GM19395 (cell line): ENCODE data around the gene GPX3.

Experiments used
- ATAC-seq: cut with Tn5 transposase; IDR thresholded peaks from one replicate; pipeline ENCODE4 v1.9.1; 2021; ENCODE audit warnings: mild to moderate bottlenecking, moderate library complexity; ENCODE audit not compliant: unreplicated experiment

The GPX3 gene

DNA sequence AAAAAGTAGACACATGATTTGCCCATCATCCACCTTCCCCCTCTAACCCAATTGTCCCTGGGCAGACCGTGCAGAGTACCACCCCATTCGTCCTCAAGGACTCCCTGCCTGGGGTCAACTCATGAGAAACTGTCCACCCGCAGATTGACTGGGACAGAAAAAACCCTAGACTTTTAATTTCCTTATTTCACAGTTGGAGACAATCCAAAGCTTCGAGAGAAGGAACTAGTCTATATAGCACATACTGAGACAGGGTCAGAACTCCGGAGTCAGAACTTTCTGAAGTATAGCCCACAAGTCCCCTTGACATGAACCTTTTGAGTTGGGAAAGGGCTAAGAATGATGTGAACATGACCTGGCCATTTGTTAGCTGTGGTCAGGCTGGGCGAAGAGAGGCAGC, 7.5 kb upstream of the GPX3 start:
- no peak for ATAC-seq

DNA sequence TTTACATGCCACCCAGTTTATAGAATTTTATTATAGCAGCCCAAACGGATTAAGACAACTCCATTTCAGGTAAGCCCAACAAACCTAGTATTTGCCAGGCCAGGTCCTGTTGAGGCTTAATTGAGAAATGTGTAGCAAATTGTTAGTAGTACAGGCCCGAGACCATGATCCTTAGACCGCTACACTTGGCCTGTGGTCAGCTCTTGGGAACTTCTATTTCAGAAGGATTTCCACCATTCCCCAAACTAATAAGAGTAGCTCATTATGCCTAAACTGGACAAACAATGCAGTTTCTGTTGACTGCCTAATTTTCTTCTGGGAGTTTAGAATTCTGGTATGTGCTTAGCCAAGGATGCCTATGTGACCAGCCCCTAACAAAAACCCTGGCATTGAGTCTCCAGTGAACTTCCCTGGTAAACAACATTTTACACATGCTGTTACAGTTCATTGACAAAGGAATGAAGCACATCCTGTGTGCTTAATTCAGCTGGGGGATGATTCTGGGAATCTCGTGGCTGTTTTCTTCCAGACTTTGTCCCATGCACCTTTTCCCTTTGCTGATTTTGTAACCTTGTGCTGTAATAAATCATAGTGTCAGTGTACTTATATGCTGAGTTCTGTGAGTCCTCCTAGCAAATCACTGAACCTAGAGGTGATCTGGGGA, 5.6 kb upstream of the GPX3 start:
- ATAC-seq: no peak

- ATAC-seq: no peak
These were observed 4.3 kb upstream of the GPX3 start for GRCh38 chr5:151015974-151016587.

DNA sequence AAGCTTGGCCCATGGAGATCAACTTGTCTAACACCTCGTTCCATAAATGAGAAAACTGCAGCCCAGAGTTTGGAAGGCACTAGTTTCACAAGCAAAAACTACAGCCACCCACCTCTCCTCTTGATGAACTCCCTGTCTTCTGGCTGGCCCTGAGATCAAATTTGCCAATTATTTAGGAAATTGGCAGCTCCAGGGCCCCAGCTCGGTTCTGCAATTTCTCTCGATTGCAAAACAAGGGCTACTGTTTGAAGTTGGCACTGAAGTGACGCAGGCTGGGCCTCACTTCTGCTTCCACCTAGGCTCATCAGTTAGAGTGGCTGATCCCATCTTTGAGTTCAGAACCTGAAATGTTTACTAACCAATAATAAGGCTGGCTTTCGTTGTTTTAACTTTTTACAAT, 3.7 kb upstream of the GPX3 start:
- no peak for ATAC-seq

GRCh38 chr5:151017897-151018296, 2.5 kb upstream of the GPX3 start:
- no peak for ATAC-seq

DNA sequence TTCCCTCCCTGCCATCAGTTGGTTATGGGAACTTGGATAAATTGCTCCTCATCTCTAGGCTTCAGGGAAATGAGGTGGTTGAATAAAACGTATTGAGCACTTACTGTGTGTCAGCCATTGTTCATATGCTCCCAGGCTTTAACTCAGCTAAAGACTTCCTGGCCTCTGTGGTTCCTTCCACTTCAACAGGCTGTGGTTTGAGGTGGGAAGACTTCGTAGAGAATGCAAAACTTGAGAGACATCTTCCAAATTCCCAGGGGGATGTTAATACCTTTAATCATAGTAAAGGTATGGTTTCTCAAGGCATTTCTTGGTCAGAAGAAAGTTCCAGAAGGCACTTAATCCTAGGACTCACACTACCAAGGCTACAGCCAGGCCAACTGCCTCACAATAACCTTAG, 1.5 kb upstream of the GPX3 start:
- ATAC-seq: no peak

DNA sequence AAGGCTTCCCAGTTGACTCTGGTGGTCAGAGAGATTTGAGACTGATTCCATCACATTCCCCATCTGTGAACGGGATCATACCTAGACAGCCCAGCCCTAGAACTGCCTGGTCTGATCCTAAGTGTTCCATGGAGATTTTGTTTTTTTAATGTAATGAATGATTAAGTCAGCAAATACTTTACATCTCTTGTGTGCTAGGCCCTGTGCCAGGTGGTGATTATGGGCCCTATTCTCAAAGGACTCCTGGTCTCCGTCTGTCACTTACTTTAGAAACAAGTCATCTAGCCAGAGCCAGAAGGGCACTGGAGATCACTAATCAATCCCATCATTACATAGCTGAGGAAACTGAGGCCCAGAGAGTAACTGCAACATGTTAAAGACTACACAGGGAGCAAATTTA, 1.1 kb upstream of the GPX3 start:
- ATAC-seq: no peak

- no peak for ATAC-seq
These were observed 1.4 kb downstream of the GPX3 start for GRCh38 chr5:151021746-151022145.

DNA sequence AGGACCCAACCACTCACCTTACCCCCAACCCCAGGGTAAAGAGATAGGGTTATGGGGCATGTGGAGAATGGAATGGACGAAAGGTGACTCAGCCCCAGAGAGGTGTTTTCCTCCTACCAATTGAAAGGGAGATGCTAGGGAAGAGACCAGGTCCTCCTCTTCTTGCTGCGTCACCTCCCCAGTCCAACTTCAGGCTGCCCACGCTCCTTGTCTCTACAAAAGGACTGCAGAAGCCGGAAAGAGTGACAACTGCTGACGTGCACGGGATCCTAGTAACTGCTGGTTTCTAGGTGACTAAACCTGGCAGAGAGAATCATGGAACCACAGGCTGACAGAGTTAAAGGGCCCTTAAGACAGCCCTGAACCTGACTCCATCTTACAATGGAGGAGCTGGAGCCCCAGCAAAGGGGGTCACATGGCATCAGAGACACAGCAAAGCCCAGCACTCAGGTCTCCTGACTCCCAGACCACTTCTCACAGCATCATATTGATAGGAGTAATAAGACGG, 2.2 kb downstream of the GPX3 start:
- no peak for ATAC-seq

DNA sequence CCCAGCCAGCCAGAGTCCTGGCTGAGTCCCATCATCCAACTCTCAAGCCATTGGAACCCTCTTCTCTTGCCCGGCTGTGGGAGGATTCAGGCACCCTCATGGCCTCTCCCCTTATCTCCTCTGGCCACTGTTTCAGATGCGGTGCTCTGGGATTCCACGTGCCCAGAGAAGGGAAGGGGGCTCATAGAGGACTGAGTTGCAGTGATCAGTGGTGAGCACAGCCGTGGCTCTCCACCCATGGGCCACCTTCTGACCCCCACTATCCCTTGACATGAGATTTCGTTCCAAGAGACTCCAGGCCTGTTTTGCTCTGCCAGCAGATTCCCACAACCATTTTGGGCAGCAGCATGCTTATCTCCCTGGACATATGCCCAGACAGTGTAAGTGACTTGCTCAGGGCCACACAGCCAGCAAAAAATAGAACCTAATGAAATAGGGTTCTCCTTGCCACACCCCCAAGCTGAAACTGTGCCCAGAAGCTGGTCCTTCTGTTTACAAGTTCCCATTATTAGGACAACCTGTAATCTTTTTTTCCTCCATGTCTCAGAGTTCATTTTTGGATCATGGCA, 2.7 kb downstream of the GPX3 start:
- ATAC-seq: no peak

- no peak for ATAC-seq
These were observed 3.3 kb downstream of the GPX3 start for GRCh38 chr5:151023651-151024050.

GRCh38 chr5:151024440-151025249, 4.3 kb downstream of the GPX3 start:
- no peak for ATAC-seq

GRCh38 chr5:151025250-151025606, 4.8 kb downstream of the GPX3 start:
- ATAC-seq: no peak

GRCh38 chr5:151026088-151026487, 5.7 kb downstream of the GPX3 start:
- no peak for ATAC-seq

GRCh38 chr5:151026679-151027078, 6.3 kb downstream of the GPX3 start:
- no peak for ATAC-seq

- no peak for ATAC-seq
These were observed 7.6 kb downstream of the GPX3 start for GRCh38 chr5:151027961-151028479.

DNA sequence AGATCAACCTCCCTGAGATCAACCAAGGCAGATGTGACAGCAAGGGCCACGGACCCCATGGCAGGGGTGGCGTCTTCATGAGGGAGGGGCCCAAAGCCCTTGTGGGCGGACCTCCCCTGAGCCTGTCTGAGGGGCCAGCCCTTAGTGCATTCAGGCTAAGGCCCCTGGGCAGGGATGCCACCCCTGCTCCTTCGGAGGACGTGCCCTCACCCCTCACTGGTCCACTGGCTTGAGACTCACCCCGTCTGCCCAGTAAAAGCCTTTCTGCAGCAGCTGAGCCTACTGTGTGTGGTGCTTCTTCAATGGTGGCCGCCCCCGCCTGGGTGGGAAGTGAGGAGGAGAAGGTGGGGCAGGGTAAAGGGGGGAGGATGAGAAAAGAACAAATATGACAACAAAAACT, 8.3 kb downstream of the GPX3 start:
- ATAC-seq: no peak

DNA sequence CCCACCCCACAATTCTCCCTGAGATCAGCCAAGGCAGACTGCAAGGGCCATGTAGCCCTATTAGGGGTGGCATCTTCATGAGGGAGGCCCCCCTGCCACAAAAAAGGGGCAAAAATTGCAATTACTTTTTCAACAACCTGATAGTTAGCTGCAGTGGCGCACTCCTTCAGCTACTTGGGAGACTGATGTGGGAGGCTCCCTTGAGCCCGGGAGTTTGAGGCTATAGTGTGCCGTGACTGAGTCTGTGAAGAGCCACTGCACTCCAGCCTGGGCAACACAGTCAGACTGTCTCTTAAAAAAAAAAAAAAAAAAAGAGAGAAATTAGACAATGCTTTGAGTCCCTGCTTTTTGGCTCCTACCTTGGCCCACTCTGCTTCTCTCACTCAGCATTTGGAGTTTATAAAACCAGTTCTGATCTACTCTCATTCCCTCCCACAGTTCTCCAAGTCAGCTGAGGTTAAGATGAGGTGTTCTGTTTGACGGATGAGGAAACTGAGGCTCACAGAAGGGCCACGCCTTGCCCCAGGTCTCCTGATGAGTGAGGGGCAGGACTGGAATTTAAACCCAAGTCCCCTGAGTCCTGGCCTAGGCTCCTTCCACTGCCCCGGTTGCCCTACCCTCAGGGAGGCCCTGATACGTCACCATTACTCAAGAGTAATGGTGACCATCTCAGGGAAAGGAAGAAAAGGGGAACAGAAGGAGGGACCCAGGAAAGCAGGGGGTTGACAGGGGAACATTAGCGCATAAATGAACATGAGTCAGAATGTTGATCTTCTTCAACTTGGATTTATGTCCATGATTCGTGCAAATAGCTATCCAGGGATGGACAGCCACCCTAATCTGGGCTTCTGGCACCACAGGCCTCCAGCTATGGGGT, 9.0 kb downstream of the GPX3 start:
- no peak for ATAC-seq

DNA sequence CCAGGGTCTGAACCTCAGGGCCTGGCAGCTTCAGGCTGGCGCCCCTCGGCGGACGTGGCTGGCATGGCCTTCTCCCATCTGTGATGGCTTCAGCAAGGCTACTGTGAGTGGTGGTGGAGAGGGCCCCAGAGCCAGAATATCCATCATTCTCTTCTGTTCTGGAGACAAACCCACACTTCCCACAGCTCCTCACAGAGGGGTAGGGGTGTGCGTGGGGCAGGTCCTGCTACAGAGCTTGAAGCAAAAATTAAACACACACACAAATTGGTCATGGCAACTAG, 9.6 kb downstream of the GPX3 start:
- ATAC-seq: no peak

GRCh38 chr5:151030379-151030778, 10.0 kb downstream of the GPX3 start:
- ATAC-seq: no peak

- ATAC-seq: no peak
These were observed 11.2 kb downstream of the GPX3 start for GRCh38 chr5:151031554-151031953.
